Esophagus muscularis mucosa (tissue), 4 donors: ENCODE measurements around the gene CDK14. TPM values are rescaled to one million over a fixed set of nuclear protein-coding genes. Genes with fewer than 3 reads are reported as not detected.

Experiments
- DNase-seq: peaks from one replicate; pipeline ENCODE4 v3.0.0-alpha.2; 2017; ENCODE audit errors: extremely low spot score
- H3K27ac ChIP-seq, 4 donors: fragments of 200-600 bp; sonication (generic); replicated peaks in 1 of 4; 1 replicate in 3 of 4; 2 replicates in 1 of 4; pipeline ENCODE4 v1.5.1; 2016 to 2019; ENCODE audit warnings: mild to moderate bottlenecking in 1 of 4
- H3K27me3 ChIP-seq, 4 donors: fragments of 200-600 bp; sonication (generic); one replicate each; pipeline versions ENCODE4 v1.5.1 to v1.6.0; 2016 to 2019
- H3K36me3 ChIP-seq, 4 donors: fragments of 200-600 bp; sonication (generic); one replicate each; pipeline ENCODE4 v1.5.1; 2016 to 2019
- H3K4me1 ChIP-seq, 4 donors: fragments of 200-600 bp; sonication (generic); one replicate each; pipeline ENCODE4 v1.5.1; 2016 to 2019
- H3K4me3 ChIP-seq, 4 donors: fragments of 200-600 bp; sonication (generic); 1 replicate in 2 of 4; 2 replicates in 2 of 4; pipeline ENCODE4 v1.5.1; 2016 to 2019; ENCODE audit warnings: mild to moderate bottlenecking in 4 of 4, moderate library complexity in 1 of 4
- H3K9me3 ChIP-seq, 4 donors: fragments of 200-600 bp; sonication (generic); 1 replicate in 3 of 4; 2 replicates in 1 of 4; pipeline ENCODE4 v1.5.1; 2016 to 2019
- CTCF ChIP-seq, 3 experiments: fragments of 200-600 bp in 2 of 3; fragments of 450-650 bp in 1 of 3; sonication (generic) in 2 of 3; IDR thresholded peaks; one replicate each; pipeline ENCODE4 v1.5.1; 2017 to 2019; ENCODE audit warnings: antibody characterized with exemption in 3 of 3, mild to moderate bottlenecking in 2 of 3, moderate library complexity in 1 of 3
- EP300 ChIP-seq: sonication (generic); formaldehyde crosslinking; IDR thresholded peaks from one replicate; pipeline ENCODE4 v1.6.1; 2017; ENCODE audit warnings: antibody characterized with exemption
- POLR2A ChIP-seq: fragments of 450-650 bp; IDR thresholded peaks from one replicate; pipeline ENCODE4 v1.6.1; 2017; ENCODE audit warnings: antibody characterized with exemption, moderate library complexity, mild to moderate bottlenecking, low read depth
- POLR2AphosphoS5 ChIP-seq, 2 donors: sonication (generic); formaldehyde crosslinking; IDR thresholded peaks; one replicate each; pipeline ENCODE4 v1.6.1; 2017; ENCODE audit warnings: antibody characterized with exemption in 2 of 2
- WGBS: methylation state at CpG from one replicate; pipeline ENCODE4 v1.1.5; 2018; 5-methylcytosine and 5-hydroxymethylcytosine counted together
- intact Hi-C: fragments of 100-400 bp; cut with DNase I; formaldehyde crosslinking; loops from one replicate; pipeline ENCODE4 v1.15.1; 2023
- total RNA-seq, 4 donors: library from RNA; depleted of rRNA; stranded (reverse); fragments of >200 nt; gene quantifications; one replicate each; pipeline versions ENCODE4 v1.1.0 to v1.2.1, GENCODE V29; 2016

CDK14 gene
- total RNA-seq, 4 donors from 2014 or later, result 9.6 to 17.7 (median 14.3) TPM

DNA sequence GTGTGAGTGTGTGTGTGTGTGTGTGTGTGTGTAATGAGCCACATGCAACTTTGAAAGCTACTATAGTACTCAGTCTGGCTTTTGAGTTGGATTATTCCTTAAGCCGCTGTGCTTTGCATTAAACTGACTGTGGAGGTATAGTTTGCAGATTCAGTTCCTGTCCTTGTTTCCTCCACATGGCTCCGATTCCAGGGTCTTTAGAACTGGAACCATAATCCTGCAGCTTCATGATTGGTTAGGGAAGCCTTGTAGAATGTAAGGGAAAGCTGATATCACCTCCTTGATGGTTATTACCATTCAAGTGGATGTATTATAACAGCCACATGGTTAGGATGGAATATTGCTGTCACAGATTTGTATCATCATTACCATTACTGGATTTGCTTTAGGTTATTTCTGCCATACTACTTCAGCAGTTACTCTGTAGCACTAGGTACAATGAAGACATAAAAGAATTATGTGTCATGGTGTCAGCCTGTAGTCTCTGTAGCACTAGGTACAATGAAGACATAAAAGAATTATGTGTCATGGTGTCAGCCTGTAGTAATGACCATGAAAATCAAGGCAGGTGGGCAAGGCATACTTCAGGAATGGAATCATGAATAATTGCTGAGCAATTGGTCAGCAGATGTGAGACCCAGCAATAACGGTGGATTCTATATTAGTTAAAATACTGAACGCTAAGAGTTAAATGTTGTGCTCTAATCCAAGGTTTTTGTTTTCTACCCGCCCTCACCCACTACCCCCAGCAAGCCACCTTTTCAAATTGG, 393.1 kb downstream of the CDK14 start:
- H3K27me3 ChIP-seq, result no peaks in the 10 kb centered on the region
- 94% methylated on average over 5 of the region's 5 CpGs for WGBS
- no peak overlapping the region for H3K4me3 ChIP-seq
- intact Hi-C loops, result no loop called here
- H3K27ac ChIP-seq, result no peak overlapping the region
- TF ChIP-seq POLR2A, result no peak
- no peak for TF ChIP-seq POLR2AphosphoS5 (IDR thresholded peaks at IDR 0.05)
- TF ChIP-seq EP300, result no peak
- no peaks in the 10 kb centered on the region for H3K9me3 ChIP-seq
- no peaks in the 10 kb centered on the region for H3K4me1 ChIP-seq
- no peaks in the 10 kb centered on the region for H3K36me3 ChIP-seq
- DNase-seq, result no peak

GRCh38 chr7:90994121-90994520, 398.0 kb downstream of the CDK14 start:
- H3K4me3 ChIP-seq, result no peak overlapping the region
- 70% methylated on average over 2 of the region's 2 CpGs for WGBS
- no peaks in the 10 kb centered on the region for H3K27me3 ChIP-seq
- TF ChIP-seq POLR2AphosphoS5 (IDR thresholded peaks at IDR 0.05), result no peak
- TF ChIP-seq CTCF (IDR thresholded peaks at IDR 0.05), result no peak
- TF ChIP-seq EP300, result no peak
- TF ChIP-seq POLR2A, result no peak
- no peak overlapping the region for H3K27ac ChIP-seq
- no peaks in the 10 kb centered on the region for H3K9me3 ChIP-seq
- H3K36me3 ChIP-seq, result no peaks in the 10 kb centered on the region
- intact Hi-C loops, result no loop called here
- DNase-seq, result no peak
- no peaks in the 10 kb centered on the region for H3K4me1 ChIP-seq

DNA sequence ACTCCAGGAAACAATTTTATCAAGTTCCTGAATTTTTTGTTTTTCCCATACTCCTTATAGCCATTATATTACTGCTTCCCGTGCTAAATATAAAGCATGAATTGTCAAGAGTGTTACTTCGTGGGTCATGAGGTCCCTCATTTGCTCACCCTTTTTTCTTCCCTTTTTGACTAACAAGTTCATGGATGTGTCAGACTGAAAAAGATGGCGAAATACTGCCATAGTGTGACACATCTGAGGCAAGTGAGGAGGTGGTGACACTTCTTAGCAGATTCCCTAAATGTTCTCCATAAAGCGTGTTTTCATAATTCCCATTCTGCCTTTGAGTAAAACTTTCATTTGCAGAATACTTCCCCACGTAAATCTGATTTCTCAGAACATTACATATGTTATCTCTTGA, 398.5 kb downstream of the CDK14 start:
- Histone ChIP-seq H3K27me3 (no peaks in the 10 kb centered on the region), H3K36me3 (no peaks in the 10 kb centered on the region), H3K27ac (no peak overlapping the region), H3K4me3 (no peak overlapping the region), H3K4me1 (no peaks in the 10 kb centered on the region), H3K9me3 (no peaks in the 10 kb centered on the region)
- 90% methylated on average over 5 of the region's 5 CpGs for WGBS
- no peak for DNase-seq
- no peak for TF ChIP-seq EP300
- no peak for TF ChIP-seq POLR2A
- no peak for TF ChIP-seq CTCF (IDR thresholded peaks at IDR 0.05)
- TF ChIP-seq POLR2AphosphoS5 (IDR thresholded peaks at IDR 0.05), result no peak
- intact Hi-C loops, result no loop called here

DNA sequence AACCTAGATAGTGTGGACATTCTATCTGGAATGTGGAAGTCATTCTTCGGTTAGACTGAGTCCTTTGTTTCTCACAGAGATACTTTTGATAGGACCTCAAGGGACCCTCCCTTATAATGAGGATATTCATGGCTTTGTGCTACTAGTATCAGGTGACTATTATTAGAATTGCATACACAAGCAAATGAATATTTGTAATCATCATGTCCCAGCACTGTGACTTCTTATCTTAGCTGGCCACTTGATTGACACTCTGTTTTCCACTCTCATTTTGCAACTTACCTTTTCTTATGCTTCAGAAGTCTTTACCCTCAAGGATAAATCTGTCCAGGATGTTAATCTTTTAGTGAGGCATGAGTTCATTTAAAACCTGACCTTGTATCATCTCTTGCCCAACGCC, 399.9 kb downstream of the CDK14 start:
- Histone ChIP-seq H3K36me3 (no peaks in the 10 kb centered on the region), H3K4me3 (no peak overlapping the region), H3K4me1 (no peaks in the 10 kb centered on the region), H3K9me3 (no peaks in the 10 kb centered on the region), H3K27me3 (no peaks in the 10 kb centered on the region), H3K27ac (no peak overlapping the region)
- TF ChIP-seq CTCF (IDR thresholded peaks at IDR 0.05), result no peak
- no peak for TF ChIP-seq EP300
- no peak for TF ChIP-seq POLR2AphosphoS5 (IDR thresholded peaks at IDR 0.05)
- intact Hi-C loops, result no loop called here
- no peak for DNase-seq
- WGBS, result 89% methylated on average over 2 of the region's 2 CpGs

DNA sequence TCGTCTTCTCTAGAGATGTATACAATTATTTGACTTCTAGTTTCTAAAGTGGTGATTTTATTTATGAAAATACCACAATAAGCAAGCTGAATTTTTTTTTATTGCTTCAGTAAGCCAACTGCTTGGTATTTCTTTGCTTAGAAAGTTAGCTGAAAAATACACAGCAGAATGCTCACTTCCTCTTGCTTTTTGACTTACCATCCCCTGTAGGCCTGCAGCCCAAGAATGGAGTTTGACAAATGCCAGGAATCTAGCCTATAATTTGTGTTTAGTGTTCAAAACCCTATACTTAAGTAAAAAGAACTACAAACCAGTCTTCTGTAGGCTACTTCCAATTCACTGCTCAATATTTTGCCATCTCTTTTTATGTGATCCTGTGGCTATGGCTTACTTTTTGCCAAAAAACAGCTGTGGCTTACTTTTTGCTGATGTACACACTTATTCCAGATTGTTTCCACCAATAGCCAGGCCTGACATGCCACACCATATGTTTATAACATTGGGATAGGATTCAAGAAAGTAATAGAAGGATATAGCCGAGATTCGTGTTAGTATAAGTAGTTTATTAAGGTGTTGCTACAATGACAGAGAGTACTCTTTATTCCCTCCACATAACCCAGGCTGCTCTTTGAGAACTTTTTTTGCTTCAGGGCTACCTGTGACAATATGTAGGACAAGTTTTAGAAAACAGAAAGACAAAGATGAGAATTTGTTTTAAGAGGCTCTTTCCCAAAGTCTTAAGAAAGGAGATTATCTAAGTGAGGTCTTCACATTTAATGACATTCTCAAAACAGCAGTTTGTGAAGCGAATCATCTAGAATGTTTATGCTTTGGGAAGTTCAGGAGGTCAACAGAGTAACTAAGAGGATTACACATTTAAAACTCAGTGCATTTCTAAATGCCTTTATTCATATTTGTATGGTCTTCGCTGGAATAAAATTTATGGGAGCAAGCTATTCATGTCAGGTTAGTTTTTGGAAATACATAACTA, 404.2 kb downstream of the CDK14 start:
- WGBS, result 75% methylated on average over 5 of the region's 5 CpGs
- no peaks in the 10 kb centered on the region for H3K36me3 ChIP-seq
- no peaks in the 10 kb centered on the region for H3K9me3 ChIP-seq
- H3K27me3 ChIP-seq, result no peaks in the 10 kb centered on the region
- intact Hi-C loops, result no loop called here
- no peak for DNase-seq
- no peak overlapping the region for H3K27ac ChIP-seq
- no peak overlapping the region for H3K4me3 ChIP-seq
- H3K4me1 ChIP-seq, result no peaks in the 10 kb centered on the region
- no peak for TF ChIP-seq EP300
- no peak for TF ChIP-seq CTCF (IDR thresholded peaks at IDR 0.05)
- TF ChIP-seq POLR2A, result no peak
- TF ChIP-seq POLR2AphosphoS5 (IDR thresholded peaks at IDR 0.05), result no peak
